GM08714 (cell line): ENCODE measurements around the gene FGF21.
"Not testable (repeated sequence)": the region's sequence is repeated elsewhere in the genome, so short reads cannot be mapped to it uniquely, and the experiment has no call there.

Experiments used
- H3K4me3 ChIP-seq: fragments of 200-500 bp; sonication (Bioruptor generic); 2 replicates; pipeline ENCODE4 v1.5.1; 2014; ENCODE audit warnings: mild to moderate bottlenecking, low read length, inconsistent platforms
- ZNF274 ChIP-seq: IDR thresholded peaks from 2 replicates; pipeline ENCODE4 v1.6.1; 2012; ENCODE audit warnings: mild to moderate bottlenecking, low read depth, low read length

FGF21 gene

GRCh38 chr19:48755084-48755641, at the start of gene FGF21:
FGF21 (plus strand) TSS chr19:48755524; CDS start chr19:48756237, 713 bp downstream.
- no peak for TF ChIP-seq ZNF274
- no peak within 1 kb of the TSS for H3K4me3 ChIP-seq

- TF ChIP-seq ZNF274: no peak
- H3K4me3 ChIP-seq: no peak overlapping the region
Observed at GRCh38 chr19:48708471-48708870, 46.9 kb upstream of the FGF21 start.

GRCh38 chr19:48711106-48711662, 44.1 kb upstream of the FGF21 start:
- H3K4me3 ChIP-seq: no peak overlapping the region
- TF ChIP-seq ZNF274: no peak

GRCh38 chr19:48713041-48713863, 42.1 kb upstream of the FGF21 start:
- no peak for TF ChIP-seq ZNF274
- peak overlapping the region; percentile 70 for H3K4me3 ChIP-seq

GRCh38 chr19:48713864-48714755, 41.2 kb upstream of the FGF21 start:
- peak overlapping the region; percentile 70 for H3K4me3 ChIP-seq
- no peak for TF ChIP-seq ZNF274

- H3K4me3 ChIP-seq: peak overlapping the region; percentile 66
- TF ChIP-seq ZNF274: no peak
Observed at GRCh38 chr19:48714759-48715675, 40.3 kb upstream of the FGF21 start.

- no peak for TF ChIP-seq ZNF274
- H3K4me3 ChIP-seq: no peak overlapping the region
Observed at GRCh38 chr19:48715681-48716171, 39.6 kb upstream of the FGF21 start.

- no peak overlapping the region for H3K4me3 ChIP-seq
Observed at GRCh38 chr19:48716562-48717291, 38.6 kb upstream of the FGF21 start.

GRCh38 chr19:48718106-48718505, 37.2 kb upstream of the FGF21 start:
- H3K4me3 ChIP-seq: not testable (repeated sequence)

More at GRCh38 chr19:48716562-48717291, 38.6 kb upstream of the FGF21 start:
- no peak for TF ChIP-seq ZNF274

GRCh38 chr19:48718711-48719231, 36.6 kb upstream of the FGF21 start:
- H3K4me3 ChIP-seq: no peak overlapping the region
- TF ChIP-seq ZNF274: no peak

GRCh38 chr19:48719263-48720171, 35.8 kb upstream of the FGF21 start, which contains the start of gene MAMSTR:
MAMSTR (minus strand) TSS chr19:48719725; CDS start chr19:48719031, 694 bp downstream.
- no peak for TF ChIP-seq ZNF274
- H3K4me3 ChIP-seq: no peak within 1 kb of the TSS; the same call in 1 of the 2 replicates
